Esophagus squamous epithelium (tissue), 4 donors: Measurements from ENCODE around the gene KIF1C.

ENCODE experiments used
- POLR2A ChIP-seq, 4 donors: fragments of 450-650 bp; IDR thresholded peaks; one replicate each; pipeline ENCODE4 v1.6.1; 2017; ENCODE audit warnings: antibody characterized with exemption in 4 of 4, mild to moderate bottlenecking in 4 of 4, moderate library complexity in 3 of 4
- TF ChIP-seq, protein P1 (sequence below), 6 experiments: fragments of 450-650 bp in 4 of 6; fragments of 200-600 bp in 2 of 6; sonication (generic) in 2 of 6; IDR thresholded peaks; one replicate each; pipeline ENCODE4 v1.5.1; 2016 to 2019; ENCODE audit warnings: antibody characterized with exemption in 6 of 6, mild to moderate bottlenecking in 4 of 6, moderate library complexity in 4 of 6

- TF ChIP-seq, protein P1, sequence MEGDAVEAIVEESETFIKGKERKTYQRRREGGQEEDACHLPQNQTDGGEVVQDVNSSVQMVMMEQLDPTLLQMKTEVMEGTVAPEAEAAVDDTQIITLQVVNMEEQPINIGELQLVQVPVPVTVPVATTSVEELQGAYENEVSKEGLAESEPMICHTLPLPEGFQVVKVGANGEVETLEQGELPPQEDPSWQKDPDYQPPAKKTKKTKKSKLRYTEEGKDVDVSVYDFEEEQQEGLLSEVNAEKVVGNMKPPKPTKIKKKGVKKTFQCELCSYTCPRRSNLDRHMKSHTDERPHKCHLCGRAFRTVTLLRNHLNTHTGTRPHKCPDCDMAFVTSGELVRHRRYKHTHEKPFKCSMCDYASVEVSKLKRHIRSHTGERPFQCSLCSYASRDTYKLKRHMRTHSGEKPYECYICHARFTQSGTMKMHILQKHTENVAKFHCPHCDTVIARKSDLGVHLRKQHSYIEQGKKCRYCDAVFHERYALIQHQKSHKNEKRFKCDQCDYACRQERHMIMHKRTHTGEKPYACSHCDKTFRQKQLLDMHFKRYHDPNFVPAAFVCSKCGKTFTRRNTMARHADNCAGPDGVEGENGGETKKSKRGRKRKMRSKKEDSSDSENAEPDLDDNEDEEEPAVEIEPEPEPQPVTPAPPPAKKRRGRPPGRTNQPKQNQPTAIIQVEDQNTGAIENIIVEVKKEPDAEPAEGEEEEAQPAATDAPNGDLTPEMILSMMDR (IDR thresholded peaks at IDR 0.05) = no peak
- no peak for TF ChIP-seq POLR2A (IDR thresholded peaks at IDR 0.05)
These were observed 16.6 kb downstream of the KIF1C start for GRCh38 chr17:5014357-5014756.
